ENCODE data around the gene CATSPERD.
"Not testable (repeated sequence)": the region's sequence is repeated elsewhere in the genome, so short reads cannot be mapped to it uniquely, and the experiment has no call there.

Gene CATSPERD

GRCh38 chr19:5686647-5687359 lies 33.6 kb upstream of the CATSPERD start:
- peak; percentile 98 for DNase-seq

- DNase-seq = no peak
Measured at GRCh38 chr19:5687360-5688198, 32.9 kb upstream of the CATSPERD start.

- DNase-seq = not testable (repeated sequence)
Measured at GRCh38 chr19:5688262-5688881, 32.1 kb upstream of the CATSPERD start.

- peak; percentile 99 for DNase-seq
Measured at GRCh38 chr19:5690125-5690954, 30.1 kb upstream of the CATSPERD start, which contains the start of gene RPL36. TSS of gene RPL36 (plus strand) at chr19:5690295. CDS start at chr19:5690508, 213 bp downstream.

GRCh38 chr19:5690955-5691821 lies 29.2 kb upstream of the CATSPERD start:
- peak; percentile 48 for DNase-seq

GRCh38 chr19:5691822-5692722 lies 28.4 kb upstream of the CATSPERD start:
- no peak for DNase-seq

GRCh38 chr19:5692723-5693194 lies 27.7 kb upstream of the CATSPERD start:
- no peak for DNase-seq

GRCh38 chr19:5693195-5694166 lies 27.0 kb upstream of the CATSPERD start:
- no peak for DNase-seq

- no peak for DNase-seq
Measured at GRCh38 chr19:5694167-5694955, 26.1 kb upstream of the CATSPERD start.

GRCh38 chr19:5694956-5695648 lies 25.3 kb upstream of the CATSPERD start:
- DNase-seq = no peak

GRCh38 chr19:5695649-5696195 lies 24.7 kb upstream of the CATSPERD start:
- DNase-seq = no peak

- DNase-seq = no peak
Measured at GRCh38 chr19:5696196-5697021, 24.0 kb upstream of the CATSPERD start.

- DNase-seq = no peak
Measured at GRCh38 chr19:5697022-5697889, 23.2 kb upstream of the CATSPERD start.

GRCh38 chr19:5697890-5698634 lies 22.4 kb upstream of the CATSPERD start:
- DNase-seq = no peak
